OCI-LY7 (cell line): ENCODE data around the gene AGFG1.
"Not testable (repeated sequence)": the region's sequence is repeated elsewhere in the genome, so short reads cannot be mapped to it uniquely, and the experiment has no call there.

Experiments used
- EZH2phosphoT487 ChIP-seq: fragments of 200-600 bp; sonication (generic); IDR thresholded peaks from 2 replicates; pipeline ENCODE4 v1.6.1; 2018; ENCODE audit warnings: low read depth, borderline replicate concordance, mild to moderate bottlenecking, mixed run types, antibody characterized with exemption, low read length, moderate library complexity, mixed read lengths
- TF ChIP-seq, protein P1 (sequence below): fragments of 200-600 bp; sonication (generic); conservative IDR thresholded peaks from 2 replicates; pipeline ENCODE4 v1.5.1; 2014; ENCODE audit warnings: mild to moderate bottlenecking, antibody characterized with exemption, low read length, moderate library complexity, mixed read lengths

DNA sequence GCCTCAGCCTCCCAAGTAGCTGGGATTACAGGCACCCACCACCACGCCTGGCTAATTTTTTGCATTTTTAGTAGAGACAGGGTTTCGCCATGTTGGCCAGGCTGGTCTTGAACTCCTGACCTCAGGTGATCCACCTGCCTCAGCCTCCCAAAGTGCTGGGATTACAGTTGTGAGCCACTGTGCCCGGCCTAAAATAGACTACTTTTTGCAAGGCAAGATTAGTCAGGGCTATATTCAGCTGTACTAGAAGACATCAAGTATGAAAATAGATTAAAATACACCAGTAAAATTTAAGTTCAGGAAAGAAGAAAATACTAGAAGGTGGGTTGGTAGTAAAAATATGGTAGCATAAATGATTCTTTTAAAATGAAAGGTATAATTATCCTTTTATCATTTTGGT lies 49.2 kb downstream of the AGFG1 start:
- TF ChIP-seq, protein P1, sequence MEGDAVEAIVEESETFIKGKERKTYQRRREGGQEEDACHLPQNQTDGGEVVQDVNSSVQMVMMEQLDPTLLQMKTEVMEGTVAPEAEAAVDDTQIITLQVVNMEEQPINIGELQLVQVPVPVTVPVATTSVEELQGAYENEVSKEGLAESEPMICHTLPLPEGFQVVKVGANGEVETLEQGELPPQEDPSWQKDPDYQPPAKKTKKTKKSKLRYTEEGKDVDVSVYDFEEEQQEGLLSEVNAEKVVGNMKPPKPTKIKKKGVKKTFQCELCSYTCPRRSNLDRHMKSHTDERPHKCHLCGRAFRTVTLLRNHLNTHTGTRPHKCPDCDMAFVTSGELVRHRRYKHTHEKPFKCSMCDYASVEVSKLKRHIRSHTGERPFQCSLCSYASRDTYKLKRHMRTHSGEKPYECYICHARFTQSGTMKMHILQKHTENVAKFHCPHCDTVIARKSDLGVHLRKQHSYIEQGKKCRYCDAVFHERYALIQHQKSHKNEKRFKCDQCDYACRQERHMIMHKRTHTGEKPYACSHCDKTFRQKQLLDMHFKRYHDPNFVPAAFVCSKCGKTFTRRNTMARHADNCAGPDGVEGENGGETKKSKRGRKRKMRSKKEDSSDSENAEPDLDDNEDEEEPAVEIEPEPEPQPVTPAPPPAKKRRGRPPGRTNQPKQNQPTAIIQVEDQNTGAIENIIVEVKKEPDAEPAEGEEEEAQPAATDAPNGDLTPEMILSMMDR: not testable (repeated sequence)
- TF ChIP-seq EZH2phosphoT487: not testable (repeated sequence)
